Myocyte (in vitro differentiated cells): ENCODE data around the gene CAPN14. TPM values are rescaled to one million over a fixed set of nuclear protein-coding genes. Genes with fewer than 3 reads are reported as not detected.

Experiments
- DNase-seq: peaks from one replicate; pipeline ENCODE4 v3.0.0-alpha.2; 2012; ENCODE audit warnings: low read depth
- total RNA-seq: library from RNA; depleted of rRNA; stranded (reverse); fragments of >200 nt; gene quantifications from 2 replicates; pipeline ENCODE4 v1.2.3, GENCODE V29; 2014

CAPN14 gene
- total RNA-seq, 1 donor from 2014 or later = not detected

- no peak for DNase-seq
These were observed 75.2 kb downstream of the CAPN14 start for GRCh38 chr2:31142110-31142509.

- DNase-seq = no peak
These were observed 75.8 kb downstream of the CAPN14 start for GRCh38 chr2:31141443-31142085.

GRCh38 chr2:31140151-31140550 lies 77.2 kb downstream of the CAPN14 start:
- no peak for DNase-seq

GRCh38 chr2:31139671-31140070 lies 77.6 kb downstream of the CAPN14 start:
- DNase-seq = no peak

GRCh38 chr2:31138037-31138962 lies 79.0 kb downstream of the CAPN14 start, which contains the start of gene GALNT14:
GALNT14 (minus strand) TSS chr2:31138440; CDS start chr2:31138086, 354 bp downstream.
- DNase-seq = peak; percentile 4

- no peak for DNase-seq
These were observed 79.9 kb downstream of the CAPN14 start for GRCh38 chr2:31137211-31138036.

- DNase-seq = no peak
These were observed 80.6 kb downstream of the CAPN14 start for GRCh38 chr2:31136732-31137131.

- DNase-seq = no peak
These were observed 81.3 kb downstream of the CAPN14 start for GRCh38 chr2:31136000-31136399.

GRCh38 chr2:31134480-31134879 lies 82.8 kb downstream of the CAPN14 start:
- no peak for DNase-seq

GRCh38 chr2:31132786-31133185 lies 84.5 kb downstream of the CAPN14 start:
- DNase-seq = no peak

GRCh38 chr2:31131871-31132270 lies 85.4 kb downstream of the CAPN14 start:
- DNase-seq = no peak

- DNase-seq = no peak
These were observed 87.7 kb downstream of the CAPN14 start for GRCh38 chr2:31129375-31130171.

- DNase-seq = no peak
These were observed 89.4 kb downstream of the CAPN14 start for GRCh38 chr2:31127931-31128330.

GRCh38 chr2:31125918-31126695 lies 91.2 kb downstream of the CAPN14 start:
- DNase-seq = no peak

- no peak for DNase-seq
These were observed 92.4 kb downstream of the CAPN14 start for GRCh38 chr2:31124904-31125303.

Other genes with a start within 250 kb of the CAPN14 start
- not detected in 2 replicates for gene GALNT14, start 79.1 kb downstream of the CAPN14 start, total RNA-seq
- gene EHD3, start 16.6 kb upstream of the CAPN14 start, total RNA-seq = 5.0 and 5.6 TPM in 2 replicates
- gene XDH, start 197.2 kb upstream of the CAPN14 start, total RNA-seq = 0.32 and 0.52 TPM in 2 replicates